OCI-LY7 (cell line): ENCODE measurements around the gene ZNF622. TPM values are rescaled to one million over a fixed set of nuclear protein-coding genes. Genes with fewer than 3 reads are reported as not detected.

Experiments
- BruUV-seq: library from RNA; stranded (reverse); fragments of 400-500 nt; replicated peaks from 2 replicates; lab custom pipeline; 2021; lab: Mats Ljungman, UMichigan
- CTCF ChIA-PET: fragments of 300-600 bp; sonication (Branson Sonifier 250); formaldehyde crosslinking; loops from one replicate; lab custom pipeline; 2022; ENCODE audit warnings: antibody characterized with exemption; ENCODE audit not compliant: unreplicated experiment; lab: Charles Lee
- POLR2A ChIA-PET: fragments of 300-600 bp; sonication (Branson Sonifier 250); formaldehyde crosslinking; loops from one replicate; lab custom pipeline; 2022; ENCODE audit warnings: antibody characterized with exemption; lab: Charles Lee
- DNase-seq: peaks from one replicate; pipeline ENCODE4 v3.0.0-alpha.2; 2015; ENCODE audit warnings: low spot score
- H2AFZ ChIP-seq: fragments of 200-600 bp; sonication (generic), shearing (Covaris generic); 2 replicates; pipeline ENCODE4 v1.6.1; 2014; ENCODE audit warnings: mild to moderate bottlenecking, antibody characterized with exemption, low read length, moderate library complexity
- H3K27ac ChIP-seq: fragments of 200-600 bp; sonication (generic); 2 replicates; pipeline ENCODE4 v1.5.1; 2014; ENCODE audit warnings: mixed run types, low read depth, mild to moderate bottlenecking, moderate library complexity, low read length, inconsistent platforms; ENCODE audit not compliant: poor library complexity, severe bottlenecking
- H3K36me3 ChIP-seq: fragments of 200-600 bp; sonication (generic); 2 replicates; pipeline ENCODE4 v1.6.1; 2014; ENCODE audit warnings: mild to moderate bottlenecking, antibody characterized with exemption, low read length, moderate library complexity, mixed read lengths; ENCODE audit not compliant: insufficient read depth
- H3K4me1 ChIP-seq: fragments of 200-600 bp; sonication (generic); 2 replicates; pipeline ENCODE4 v1.5.1; 2014; ENCODE audit warnings: mild to moderate bottlenecking, low read length; ENCODE audit not compliant: insufficient read depth, poor library complexity, severe bottlenecking
- H3K4me2 ChIP-seq: fragments of 200-600 bp; sonication (generic); 2 replicates; pipeline ENCODE4 v1.6.1; 2014; ENCODE audit warnings: mild to moderate bottlenecking, low read length
- H3K4me3 ChIP-seq: fragments of 200-600 bp; sonication (generic); 2 replicates; pipeline ENCODE4 v1.5.1; 2014; ENCODE audit warnings: mild to moderate bottlenecking, low read depth, low read length; ENCODE audit not compliant: poor library complexity, severe bottlenecking
- H3K79me2 ChIP-seq: fragments of 200-600 bp; sonication (generic); 2 replicates; pipeline ENCODE4 v1.6.1; 2016; ENCODE audit warnings: low read depth, mild to moderate bottlenecking, low read length, moderate library complexity, mixed read lengths; ENCODE audit not compliant: insufficient read depth
- H3K9me2 ChIP-seq: fragments of 200-600 bp; sonication (generic); 2 replicates; pipeline ENCODE4 v1.6.1; 2016; ENCODE audit warnings: mild to moderate bottlenecking, low read length, mixed read lengths; ENCODE audit not compliant: insufficient read depth
- H3K9me3 ChIP-seq: fragments of 200-600 bp; sonication (generic); 2 replicates; pipeline ENCODE4 v1.6.1; 2014; ENCODE audit warnings: mild to moderate bottlenecking, mixed run types, low read length, mixed read lengths
- H4K20me1 ChIP-seq: fragments of 200-600 bp; sonication (generic); 2 replicates; pipeline ENCODE4 v1.6.1; 2014; ENCODE audit warnings: mild to moderate bottlenecking, antibody characterized with exemption, low read length, moderate library complexity, mixed read lengths; ENCODE audit not compliant: insufficient read depth
- CTCF ChIP-seq: fragments of 200-600 bp; sonication (generic); conservative IDR thresholded peaks from 2 replicates; pipeline ENCODE4 v1.5.1; 2014; ENCODE audit warnings: mild to moderate bottlenecking, antibody characterized with exemption, low read length, moderate library complexity, mixed read lengths
- EZH2phosphoT487 ChIP-seq: fragments of 200-600 bp; sonication (generic); IDR thresholded peaks from 2 replicates; pipeline ENCODE4 v1.6.1; 2018; ENCODE audit warnings: low read depth, borderline replicate concordance, mild to moderate bottlenecking, mixed run types, antibody characterized with exemption, low read length, moderate library complexity, mixed read lengths
- intact Hi-C: fragments of 100-400 bp; cut with micrococcal nuclease; formaldehyde crosslinking; loops from one replicate; pipeline ENCODE4 v1.10.0; 2022; ENCODE audit not compliant: unreplicated experiment
- total RNA-seq, 2 experiments: library from RNA; depleted of rRNA in 1 of 2; stranded (reverse); fragments of >200 nt in 1 of 2; shearing (Covaris generic) in 1 of 2; gene quantifications; 2 replicates each; pipeline ENCODE4 v1.2.3, GENCODE V29; 2014 to 2022

The ZNF622 gene
- total RNA-seq, 2 experiments from 2014 or later: 25.7 to 32.9 TPM

- Histone ChIP-seq H3K27ac (no peak overlapping the region), H3K79me2 (peaks cover 53% of the 10 kb centered on the region), H2AFZ (no peak overlapping the region), H3K4me1 (peaks cover 21% of the 10 kb centered on the region), H3K9me2 (no peaks in the 10 kb centered on the region), H3K4me2 (no peak overlapping the region), H4K20me1 (peaks cover 32% of the 10 kb centered on the region), H3K4me3 (no peak overlapping the region), H3K36me3 (peaks cover 71% of the 10 kb centered on the region), H3K9me3 (no peaks in the 10 kb centered on the region)
- POLR2A ChIA-PET: interaction anchor here (1.2 kb wide), 1 partner anchor 10 kb away, joined by 4 read pairs; no protein-coding TSS in a partner anchor
- intact Hi-C loops: loop anchor here (10.0 kb wide), 1 partner anchor 1797 kb away; the partner anchor contains the start of gene OTULIN
- no TSS peak for BruUV-seq
- CTCF ChIA-PET: no interaction called here
- no peak for DNase-seq
- TF ChIP-seq EZH2phosphoT487 (no peak), CTCF (no peak)
These were observed 3.8 kb downstream of the ZNF622 start for GRCh38 chr5:16461782-16462181.

- POLR2A ChIA-PET: no interaction called here
- CTCF ChIA-PET: no interaction called here
- no peak for TF ChIP-seq CTCF
- TF ChIP-seq EZH2phosphoT487: no peak
- BruUV-seq: no TSS peak
- H4K20me1 ChIP-seq: peaks cover 36% of the 10 kb centered on the region
- peaks cover 79% of the 10 kb centered on the region for H3K36me3 ChIP-seq
- peaks cover 17% of the 10 kb centered on the region for H3K4me1 ChIP-seq
- peaks cover 49% of the 10 kb centered on the region for H3K79me2 ChIP-seq
- intact Hi-C loops: loop anchor here (10.0 kb wide), 1 partner anchor 1796 kb away; the partner anchor contains the start of gene OTULIN
- H3K9me3 ChIP-seq: no peaks in the 10 kb centered on the region
- DNase-seq: no peak
- H3K27ac ChIP-seq: no peak overlapping the region
- no peak overlapping the region for H3K4me2 ChIP-seq
- no peaks in the 10 kb centered on the region for H3K9me2 ChIP-seq
- H2AFZ ChIP-seq: no peak overlapping the region
- H3K4me3 ChIP-seq: no peak overlapping the region
These were observed 4.6 kb downstream of the ZNF622 start for GRCh38 chr5:16461026-16461425.

- Histone ChIP-seq H4K20me1 (peaks cover 29% of the 10 kb centered on the region), H3K9me3 (no peaks in the 10 kb centered on the region), H3K27ac (no peak overlapping the region), H3K4me2 (no peak overlapping the region), H3K79me2 (peaks cover 48% of the 10 kb centered on the region), H3K4me3 (no peak overlapping the region), H2AFZ (no peak overlapping the region), H3K9me2 (no peaks in the 10 kb centered on the region), H3K4me1 (peaks cover 17% of the 10 kb centered on the region), H3K36me3 (peaks cover 94% of the 10 kb centered on the region)
- POLR2A ChIA-PET: interaction anchor here (0.5 kb wide), 1 partner anchor 97 kb away, joined by 3 read pairs; no protein-coding TSS in a partner anchor
- TF ChIP-seq CTCF (no peak), EZH2phosphoT487 (no peak)
- CTCF ChIA-PET: no interaction called here
- BruUV-seq: no TSS peak
- intact Hi-C loops: no loop called here
- DNase-seq: no peak
These were observed 6.1 kb downstream of the ZNF622 start for GRCh38 chr5:16459451-16459850.
